Epithelial cell of esophagus (primary cell): ENCODE results near the gene SF1.

Experiments
- DNase-seq: peaks from one replicate; pipeline ENCODE4 v3.0.0; 2010; ENCODE audit warnings: low read depth
- H3K4me3 ChIP-seq: 2 replicates; pipeline ENCODE4 v1.5.1; 2011; ENCODE audit warnings: mild to moderate bottlenecking, low read length, control low read depth
- TF ChIP-seq, protein P1 (sequence below): IDR thresholded peaks from 2 replicates; pipeline ENCODE4 v1.5.1; 2011; ENCODE audit warnings: low read depth, mild to moderate bottlenecking, low read length, control low read depth, inconsistent platforms; ENCODE audit not compliant: insufficient read depth; ENCODE audit errors: missing control alignments

The SF1 gene

DNA sequence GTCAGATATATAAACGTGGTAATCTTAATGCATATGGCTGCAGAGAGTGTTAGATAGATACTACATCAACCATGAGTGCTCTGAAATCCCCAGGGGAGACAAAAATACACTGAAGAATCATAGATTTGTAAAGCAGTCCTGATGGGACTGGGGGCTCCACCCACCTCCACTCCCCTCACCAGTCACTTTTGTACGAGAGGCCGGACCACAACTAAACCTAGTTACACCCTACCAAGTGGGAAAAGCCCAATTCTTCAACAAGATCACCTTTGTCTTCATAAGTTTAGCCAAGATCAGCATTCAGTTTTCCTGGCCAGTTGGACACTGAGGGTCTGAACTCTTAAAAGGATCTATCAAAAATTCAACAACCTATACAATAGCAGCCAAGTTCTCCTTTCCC, 1.5 kb downstream of the SF1 start:
- DNase-seq, result no peak
- TF ChIP-seq, protein P1, sequence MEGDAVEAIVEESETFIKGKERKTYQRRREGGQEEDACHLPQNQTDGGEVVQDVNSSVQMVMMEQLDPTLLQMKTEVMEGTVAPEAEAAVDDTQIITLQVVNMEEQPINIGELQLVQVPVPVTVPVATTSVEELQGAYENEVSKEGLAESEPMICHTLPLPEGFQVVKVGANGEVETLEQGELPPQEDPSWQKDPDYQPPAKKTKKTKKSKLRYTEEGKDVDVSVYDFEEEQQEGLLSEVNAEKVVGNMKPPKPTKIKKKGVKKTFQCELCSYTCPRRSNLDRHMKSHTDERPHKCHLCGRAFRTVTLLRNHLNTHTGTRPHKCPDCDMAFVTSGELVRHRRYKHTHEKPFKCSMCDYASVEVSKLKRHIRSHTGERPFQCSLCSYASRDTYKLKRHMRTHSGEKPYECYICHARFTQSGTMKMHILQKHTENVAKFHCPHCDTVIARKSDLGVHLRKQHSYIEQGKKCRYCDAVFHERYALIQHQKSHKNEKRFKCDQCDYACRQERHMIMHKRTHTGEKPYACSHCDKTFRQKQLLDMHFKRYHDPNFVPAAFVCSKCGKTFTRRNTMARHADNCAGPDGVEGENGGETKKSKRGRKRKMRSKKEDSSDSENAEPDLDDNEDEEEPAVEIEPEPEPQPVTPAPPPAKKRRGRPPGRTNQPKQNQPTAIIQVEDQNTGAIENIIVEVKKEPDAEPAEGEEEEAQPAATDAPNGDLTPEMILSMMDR, result no peak
- peak overlapping the region; percentile 85 for H3K4me3 ChIP-seq

DNA sequence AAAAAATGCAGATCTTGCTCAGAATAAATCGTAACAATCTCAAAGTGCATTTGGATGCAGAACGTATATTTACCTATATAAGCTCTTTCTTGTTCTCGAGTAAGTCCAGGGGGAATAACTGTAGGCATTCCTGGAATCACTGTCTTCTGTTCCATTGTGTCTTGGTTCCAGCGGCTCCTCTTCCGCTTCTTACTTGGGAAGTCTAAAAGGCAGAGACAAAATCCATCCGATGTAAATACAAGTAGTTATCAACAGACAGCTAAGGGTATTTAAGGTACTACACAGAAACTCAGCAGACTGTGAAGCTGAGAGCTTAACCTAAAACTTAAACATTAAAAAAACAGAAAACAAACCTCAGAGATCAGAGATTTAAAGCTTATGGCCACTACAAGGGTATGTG, 1.9 kb downstream of the SF1 start:
- TF ChIP-seq, protein P1, result no peak
- H3K4me3 ChIP-seq, result peak overlapping the region; percentile 85

DNA sequence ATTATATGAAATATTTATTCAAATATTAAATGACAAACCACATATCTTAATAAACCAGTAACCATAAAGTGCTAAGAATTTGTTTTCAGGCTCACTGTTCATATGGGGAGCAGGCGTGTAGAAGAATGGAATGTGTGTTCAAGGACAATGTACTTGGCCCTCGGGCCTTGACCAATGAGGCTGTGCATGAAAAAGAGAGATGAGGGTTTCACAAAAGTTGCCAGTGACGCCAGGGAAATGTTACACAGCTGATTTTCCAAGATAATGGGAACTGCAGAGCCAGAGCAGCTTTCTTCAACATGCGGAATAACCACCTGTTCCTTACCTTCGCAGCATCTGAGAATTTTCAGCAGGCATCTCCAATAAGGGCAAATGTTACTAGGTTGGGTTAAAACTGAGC, 4.2 kb downstream of the SF1 start:
- DNase-seq, result no peak
- TF ChIP-seq, protein P1, result no peak
- no peak overlapping the region for H3K4me3 ChIP-seq

More for the DNA sequence above, 1.9 kb downstream of the SF1 start:
- DNase-seq, result no peak

DNA sequence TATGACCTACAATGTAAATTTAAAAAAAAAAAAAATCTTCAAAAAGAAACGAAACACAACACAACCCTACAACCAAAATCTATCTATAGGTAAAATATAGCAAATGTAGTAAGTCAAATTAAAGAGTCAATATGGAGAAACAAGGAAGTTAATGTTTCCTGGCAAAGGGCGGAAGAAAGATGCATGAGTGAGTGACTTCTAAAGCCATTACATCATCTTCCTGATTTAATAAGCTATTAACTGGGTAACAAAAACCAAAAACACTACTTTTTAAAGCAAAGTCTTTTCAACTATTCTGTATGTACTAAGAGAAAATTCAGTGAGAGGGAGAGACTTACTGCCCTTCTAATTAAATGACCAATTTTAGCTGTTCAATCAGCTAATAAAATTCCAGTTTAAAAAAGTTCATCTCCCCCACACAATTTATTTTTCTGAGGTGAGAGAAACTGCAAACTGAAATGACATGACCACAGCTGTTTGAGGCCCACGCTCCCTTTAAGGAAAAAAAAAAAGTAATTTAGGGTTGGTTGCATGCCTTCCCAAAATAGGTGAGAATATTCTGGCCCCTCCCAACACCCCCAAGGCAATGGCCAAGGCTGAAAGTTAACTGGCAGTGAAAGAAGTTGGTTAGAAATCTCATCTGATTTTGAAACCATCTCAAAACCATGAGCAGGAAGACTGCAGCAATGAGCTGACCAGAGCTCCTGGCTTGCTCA, 5.9 kb downstream of the SF1 start:
- H3K4me3 ChIP-seq, result no peak overlapping the region
- DNase-seq, result no peak
- TF ChIP-seq, protein P1, result no peak

DNA sequence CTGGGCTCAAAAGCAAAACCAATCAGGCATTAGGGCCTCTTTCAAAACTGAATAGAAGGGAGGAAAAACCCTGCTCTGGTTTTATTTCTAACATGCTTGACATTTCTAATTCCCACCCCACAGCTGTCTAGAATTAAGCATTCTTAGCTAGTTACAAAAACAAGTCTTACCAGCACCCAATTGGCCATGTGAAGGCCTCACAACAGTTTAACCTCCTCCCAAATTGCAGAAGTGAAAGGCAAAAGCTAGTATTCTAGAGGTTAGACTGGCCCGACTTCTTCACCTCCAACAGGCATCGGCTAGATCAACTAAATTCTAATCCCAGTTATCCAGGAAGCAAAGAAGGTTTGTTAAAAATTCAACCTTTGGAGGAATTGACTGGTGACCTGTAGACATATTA, 6.5 kb downstream of the SF1 start:
- TF ChIP-seq, protein P1, result no peak
- no peak overlapping the region for H3K4me3 ChIP-seq
- no peak for DNase-seq

DNA sequence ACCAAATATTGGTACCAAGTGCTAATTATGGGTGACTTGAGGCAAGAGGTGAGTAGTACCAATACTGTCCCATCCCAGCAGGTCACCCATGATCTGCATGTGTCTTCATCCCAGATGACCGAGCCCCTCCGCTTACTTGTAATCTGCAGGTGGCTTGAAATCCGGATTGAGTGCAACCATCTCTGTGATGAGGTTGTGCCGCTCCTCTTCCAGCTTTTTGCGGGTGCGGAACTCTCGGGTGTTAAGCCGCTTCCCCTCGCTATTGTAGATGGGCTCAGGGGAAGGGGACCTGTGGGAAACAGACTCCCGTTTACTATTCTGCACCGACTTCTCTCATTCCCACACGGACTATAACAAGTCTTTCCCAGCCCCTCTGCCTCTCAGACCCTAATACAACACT, 8.2 kb downstream of the SF1 start:
- TF ChIP-seq, protein P1, result no peak
- no peak overlapping the region for H3K4me3 ChIP-seq
- no peak for DNase-seq

DNA sequence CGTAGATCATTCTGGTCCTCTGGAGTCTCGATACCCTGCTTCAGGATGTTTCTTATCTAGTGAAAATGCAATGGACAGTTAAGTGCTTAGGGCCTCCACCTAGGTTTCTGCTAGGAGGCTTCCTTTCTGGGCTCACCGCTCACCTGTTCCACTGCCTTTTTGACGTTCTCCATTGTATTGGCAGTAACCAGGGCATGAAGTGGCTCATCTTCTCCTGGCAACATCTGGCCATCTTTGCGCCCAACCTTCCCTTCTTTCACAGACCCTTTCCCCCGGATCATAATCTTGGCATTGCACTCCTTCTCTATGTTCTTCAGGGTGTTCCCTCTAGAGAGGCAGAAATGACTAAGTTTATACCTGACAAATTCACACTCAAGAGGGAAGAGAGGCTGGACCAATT, 9.1 kb downstream of the SF1 start:
- H3K4me3 ChIP-seq, result no peak overlapping the region
- TF ChIP-seq, protein P1, result no peak
- DNase-seq, result no peak
